OCI-LY3 (cell line): Measurements from ENCODE around the gene BLM.

Experiments
- CTCF ChIP-seq: fragments of 200-600, 300-600 bp; sonication (generic); IDR thresholded peaks from 2 replicates; pipeline ENCODE4 v1.5.1; 2014; ENCODE audit warnings: antibody characterized with exemption, low read length, low read depth
- EZH2phosphoT487 ChIP-seq: fragments of 200-600 bp; shearing (Covaris generic); IDR thresholded peaks from 2 replicates; pipeline ENCODE4 v1.6.1; 2018; ENCODE audit warnings: antibody characterized with exemption, mixed run types, low read depth

- TF ChIP-seq CTCF (no peak), EZH2phosphoT487 (no peak)
These were observed 100.2 kb downstream of the BLM start for GRCh38 chr15:90817117-90818057.
